HepG2 (cell line): ENCODE measurements around the gene BCL6B. TPM values are rescaled to one million over a fixed set of nuclear protein-coding genes. Genes with fewer than 3 reads are reported as not detected.

Source experiments
- ATAC-seq: fragments of 200-7000 bp; cut with Tn5 transposase; 3 replicates; pipeline ENCODE4 v1.9.1; 2020; ENCODE audit warnings: mild to moderate bottlenecking, moderate library complexity
- BruUV-seq: library from RNA; stranded (reverse); fragments of 400-500 nt; replicated peaks from 2 replicates; lab custom pipeline; 2021; lab: Mats Ljungman, UMichigan
- CTCF ChIA-PET: fragments of 300-600 bp; formaldehyde crosslinking; extraction: SDS; loops from one replicate; lab custom pipeline; 2021; ENCODE audit warnings: low total read pairs, inconsistent platforms, low intra/inter-chr PET ratio; lab: Yijun Ruan, JAX
- POLR2A ChIA-PET: fragments of 350-600 bp; sonication (Branson Sonifier 250); formaldehyde crosslinking; loops from one replicate; lab custom pipeline; 2020; ENCODE audit warnings: antibody characterized with exemption, inconsistent platforms; lab: Yijun Ruan, JAX
- DNase-seq: peaks from one replicate; pipeline ENCODE4 v3.0.0-alpha.2; 2015; ENCODE audit warnings: low spot score
- FAIRE-seq: peaks from 3 replicates; lab custom pipeline; 2011; peaks lifted over from hg19 to GRCh38; lab: Jason Lieb, UNC
- H2AFZ ChIP-seq: one replicate; pipeline ENCODE4 v1.6.1; 2011; ENCODE audit warnings: low read length, inconsistent platforms
- H3K27ac ChIP-seq: fragments of 300-600 bp; 3 replicates; pipeline ENCODE4 v1.8.0; 2011; ENCODE audit warnings: mixed run types, mild to moderate bottlenecking, mixed read lengths, low read length, inconsistent platforms; ENCODE audit not compliant: insufficient read depth; ENCODE audit errors: extremely low read length
- H3K27me3 ChIP-seq, 2 experiments: fragments of 200-600 bp in 1 of 2; 2 replicates in 1 of 2; 3 replicates in 1 of 2; pipeline versions ENCODE4 v1.6.0 to v1.8.0; 2011; ENCODE audit warnings: low read length in 2 of 2, mild to moderate bottlenecking in 2 of 2, moderate library complexity in 2 of 2, inconsistent platforms in 1 of 2; ENCODE audit not compliant: insufficient read depth in 2 of 2, control insufficient read depth in 1 of 2
- H3K36me3 ChIP-seq, 2 experiments: fragments of 200-600 bp in 1 of 2; replicated peaks in 1 of 2; 2 replicates in 1 of 2; 3 replicates in 1 of 2; pipeline versions ENCODE4 v1.5.1 to v1.8.0; 2011; ENCODE audit warnings: low read length in 2 of 2, inconsistent platforms in 1 of 2; ENCODE audit not compliant: insufficient read depth in 2 of 2, control insufficient read depth in 1 of 2
- H3K4me1 ChIP-seq: 2 replicates; pipeline ENCODE4 v1.5.1; 2012; ENCODE audit warnings: low read length, inconsistent platforms; ENCODE audit not compliant: insufficient read depth
- H3K4me2 ChIP-seq: 2 replicates; pipeline ENCODE4 v1.6.0; 2011; ENCODE audit warnings: low read depth, low read length, inconsistent platforms
- H3K4me3 ChIP-seq, 3 experiments: fragments of 200-600 bp in 1 of 3; sonication (generic), shearing (Covaris generic) in 1 of 3; replicated peaks in 1 of 3; 2 replicates each; pipeline ENCODE4 v1.5.1; 2011 to 2016; ENCODE audit warnings: low read length in 3 of 3, inconsistent platforms in 2 of 3, low read depth in 2 of 3, mild to moderate bottlenecking in 2 of 3, control low read depth in 1 of 3, mixed read lengths in 1 of 3; ENCODE audit not compliant: insufficient read depth in 1 of 3
- H3K79me2 ChIP-seq: one replicate; pipeline ENCODE4 v1.6.1; 2011; ENCODE audit warnings: low read length, inconsistent platforms; ENCODE audit not compliant: insufficient read depth
- H3K9ac ChIP-seq: 2 replicates; pipeline ENCODE4 v1.6.0; 2011; ENCODE audit warnings: mild to moderate bottlenecking, low read depth, low read length, inconsistent platforms; ENCODE audit not compliant: insufficient read depth
- H3K9me3 ChIP-seq: 2 replicates; pipeline ENCODE4 v1.5.1; 2012; ENCODE audit warnings: mild to moderate bottlenecking, low read length
- H4K20me1 ChIP-seq: 2 replicates; pipeline ENCODE4 v1.6.0; 2011; ENCODE audit warnings: inconsistent platforms, mild to moderate bottlenecking, low read length, moderate library complexity; ENCODE audit not compliant: insufficient read depth
- ATAD3A ChIP-seq: sonication (generic); formaldehyde crosslinking; IDR thresholded peaks from 2 replicates; pipeline ENCODE4 v1.4.0; 2020; ENCODE audit warnings: missing genetic modification reagents
- HOXA9 ChIP-seq: sonication (generic); formaldehyde crosslinking; IDR thresholded peaks from 2 replicates; pipeline ENCODE4 v1.8.1; 2022; ENCODE audit warnings: missing genetic modification reagents, mild to moderate bottlenecking, moderate library complexity, borderline replicate concordance
- JARID2 ChIP-seq: sonication (generic); formaldehyde crosslinking; IDR thresholded peaks from 2 replicates; pipeline ENCODE4 v1.8.1; 2023; ENCODE audit warnings: missing genetic modification reagents, inconsistent platforms; ENCODE audit not compliant: insufficient replicate concordance
- MBNL3 ChIP-seq: fragments of 250-450 bp; sonication (Bioruptor Pico); conservative IDR thresholded peaks from 2 replicates; pipeline ENCODE4 v1.8.0; 2022; ENCODE audit warnings: mild to moderate bottlenecking, inconsistent platforms
- NRL ChIP-seq: sonication (generic); formaldehyde crosslinking; IDR thresholded peaks from 2 replicates; pipeline ENCODE4 v1.5.0; 2020; ENCODE audit warnings: missing genetic modification reagents, mild to moderate bottlenecking, moderate library complexity, borderline replicate concordance
- RFXANK ChIP-seq: IDR thresholded peaks from 2 replicates; pipeline ENCODE4 v1.6.1; 2016
- ZNF441 ChIP-seq: sonication (generic); formaldehyde crosslinking; IDR thresholded peaks from 2 replicates; pipeline ENCODE4 v1.7.0; 2021; ENCODE audit warnings: missing genetic modification reagents, borderline replicate concordance
- ZNF609 ChIP-seq: sonication (generic); formaldehyde crosslinking; IDR thresholded peaks from 2 replicates; pipeline ENCODE4 v1.4.0; 2020; ENCODE audit warnings: mild to moderate bottlenecking, missing genetic modification reagents, borderline replicate concordance
- ZNF678 ChIP-seq: sonication (generic); formaldehyde crosslinking; IDR thresholded peaks from 2 replicates; pipeline ENCODE4 v1.4.0; 2020; ENCODE audit warnings: mild to moderate bottlenecking, missing genetic modification reagents
- WGBS: methylation state at CpG from one replicate; pipeline ENCODE4 v1.1.6; 2017; ENCODE audit warnings: low lambda C conversion rate; 5-methylcytosine and 5-hydroxymethylcytosine counted together
- in situ Hi-C: cut with HindIII; loops from 2 replicates; pipeline ENCODE4 v1.10.0; 2017; ENCODE audit warnings: low pct_unique_long_range_greater_than_20kb; ENCODE audit not compliant: extremely low pct_ligation_motif_present
- intact Hi-C: fragments of 100-400 bp; cut with micrococcal nuclease; formaldehyde crosslinking; loops from one replicate; pipeline ENCODE4 v1.10.0; 2022; ENCODE audit not compliant: unreplicated experiment
- polyA plus RNA-seq, 8 experiments: library from polyadenylated mRNA; depleted of rRNA in 3 of 8; stranded (reverse) in 7 of 8; unstranded in 1 of 8; fragments of >200 nt; fragmentation: Illumina TruSeq in 4 of 8; extraction: Trizol in 4 of 8; gene quantifications; 2 replicates each; pipeline versions ENCODE4 v1.2.1 to v1.2.3, GENCODE V29; 2011 to 2016; ENCODE audit warnings: low read depth in 4 of 8, missing spikeins in 1 of 8, mixed read lengths in 1 of 8; ENCODE audit not compliant: insufficient read depth in 1 of 8
- total RNA-seq, 5 experiments: library from RNA; depleted of rRNA; stranded (reverse); fragments of >200 nt; fragmentation: Illumina TruSeq; extraction: Trizol; gene quantifications; 2 replicates each; pipeline ENCODE4 v1.2.3, GENCODE V29; 2016; ENCODE audit warnings: low read depth in 1 of 5
- TF ChIP-seq, protein P1 (sequence below): sonication (generic); formaldehyde crosslinking; IDR thresholded peaks from 2 replicates; pipeline ENCODE4 v1.5.0; 2020; ENCODE audit warnings: mild to moderate bottlenecking, low read depth, missing genetic modification reagents, borderline replicate concordance
- TF ChIP-seq, protein P2 (sequence below): sonication (generic); formaldehyde crosslinking; IDR thresholded peaks from 2 replicates; pipeline ENCODE4 v1.4.0; 2020; ENCODE audit warnings: mild to moderate bottlenecking, missing genetic modification reagents
- TF ChIP-seq, protein P3 (sequence below): sonication (generic); formaldehyde crosslinking; IDR thresholded peaks from 2 replicates; pipeline ENCODE4 v1.5.1; 2020; ENCODE audit warnings: mild to moderate bottlenecking, missing genetic modification reagents, borderline replicate concordance

BCL6B gene
- total and polyA plus RNA-seq, 2 of the 13 experiments (the other 11 are each of a cell fraction or from before 2014, with no cell fraction given) = not detected

- WGBS = 62% methylated on average over 5 of the region's 7 CpGs
- DNase-seq (no peak), FAIRE-seq (no peak), ATAC-seq (no peak; the same call in 2 of the 3 replicates)
- H2AFZ ChIP-seq = no peak overlapping the region
- H3K4me3 ChIP-seq = no peak overlapping the region
- ChIA-PET POLR2A (interaction anchor here (1.5 to 1.7 kb wide), 2 partner anchors 10 to 37 kb away, joined by 3 to 5 read pairs; partner anchors contain the start of gene ASGR2), CTCF (no interaction called here)
- no peaks in the 10 kb centered on the region for H3K4me1 ChIP-seq
- peaks cover 0 to 2% of the 10 kb centered on the region in 2 experiments; a peak in 3 of 5 replicates for H3K27me3 ChIP-seq
- H3K9ac ChIP-seq = no peak overlapping the region
- no TSS peak for BruUV-seq
- in situ Hi-C loops = no loop called here
- H3K4me2 ChIP-seq = no peak overlapping the region
- H3K79me2 ChIP-seq = no peaks in the 10 kb centered on the region
- no peak overlapping the region for H3K27ac ChIP-seq
- H3K9me3 ChIP-seq = no peaks in the 10 kb centered on the region
- no peaks in the 10 kb centered on the region for H4K20me1 ChIP-seq
- no peaks in the 10 kb centered on the region for H3K36me3 ChIP-seq
- TF ChIP-seq ZNF441 (CRISPR knock-in tag) (no peak), JARID2 (CRISPR knock-in tag) (no peak), NRL (CRISPR knock-in tag) (no peak), ZNF678 (no peak), RFXANK (no peak), ATAD3A (CRISPR knock-in tag) (no peak), MBNL3 (CRISPR knock-in tag) (no peak), HOXA9 (CRISPR knock-in tag) (no peak), ZNF609 (no peak)
- TF ChIP-seq, protein P1, sequence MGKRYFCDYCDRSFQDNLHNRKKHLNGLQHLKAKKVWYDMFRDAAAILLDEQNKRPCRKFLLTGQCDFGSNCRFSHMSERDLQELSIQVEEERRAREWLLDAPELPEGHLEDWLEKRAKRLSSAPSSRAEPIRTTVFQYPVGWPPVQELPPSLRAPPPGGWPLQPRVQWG (CRISPR knock-in tag) = no peak
- TF ChIP-seq, protein P2, sequence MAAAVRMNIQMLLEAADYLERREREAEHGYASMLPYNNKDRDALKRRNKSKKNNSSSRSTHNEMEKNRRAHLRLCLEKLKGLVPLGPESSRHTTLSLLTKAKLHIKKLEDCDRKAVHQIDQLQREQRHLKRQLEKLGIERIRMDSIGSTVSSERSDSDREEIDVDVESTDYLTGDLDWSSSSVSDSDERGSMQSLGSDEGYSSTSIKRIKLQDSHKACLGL (CRISPR knock-in tag) = no peak
- TF ChIP-seq, protein P3, sequence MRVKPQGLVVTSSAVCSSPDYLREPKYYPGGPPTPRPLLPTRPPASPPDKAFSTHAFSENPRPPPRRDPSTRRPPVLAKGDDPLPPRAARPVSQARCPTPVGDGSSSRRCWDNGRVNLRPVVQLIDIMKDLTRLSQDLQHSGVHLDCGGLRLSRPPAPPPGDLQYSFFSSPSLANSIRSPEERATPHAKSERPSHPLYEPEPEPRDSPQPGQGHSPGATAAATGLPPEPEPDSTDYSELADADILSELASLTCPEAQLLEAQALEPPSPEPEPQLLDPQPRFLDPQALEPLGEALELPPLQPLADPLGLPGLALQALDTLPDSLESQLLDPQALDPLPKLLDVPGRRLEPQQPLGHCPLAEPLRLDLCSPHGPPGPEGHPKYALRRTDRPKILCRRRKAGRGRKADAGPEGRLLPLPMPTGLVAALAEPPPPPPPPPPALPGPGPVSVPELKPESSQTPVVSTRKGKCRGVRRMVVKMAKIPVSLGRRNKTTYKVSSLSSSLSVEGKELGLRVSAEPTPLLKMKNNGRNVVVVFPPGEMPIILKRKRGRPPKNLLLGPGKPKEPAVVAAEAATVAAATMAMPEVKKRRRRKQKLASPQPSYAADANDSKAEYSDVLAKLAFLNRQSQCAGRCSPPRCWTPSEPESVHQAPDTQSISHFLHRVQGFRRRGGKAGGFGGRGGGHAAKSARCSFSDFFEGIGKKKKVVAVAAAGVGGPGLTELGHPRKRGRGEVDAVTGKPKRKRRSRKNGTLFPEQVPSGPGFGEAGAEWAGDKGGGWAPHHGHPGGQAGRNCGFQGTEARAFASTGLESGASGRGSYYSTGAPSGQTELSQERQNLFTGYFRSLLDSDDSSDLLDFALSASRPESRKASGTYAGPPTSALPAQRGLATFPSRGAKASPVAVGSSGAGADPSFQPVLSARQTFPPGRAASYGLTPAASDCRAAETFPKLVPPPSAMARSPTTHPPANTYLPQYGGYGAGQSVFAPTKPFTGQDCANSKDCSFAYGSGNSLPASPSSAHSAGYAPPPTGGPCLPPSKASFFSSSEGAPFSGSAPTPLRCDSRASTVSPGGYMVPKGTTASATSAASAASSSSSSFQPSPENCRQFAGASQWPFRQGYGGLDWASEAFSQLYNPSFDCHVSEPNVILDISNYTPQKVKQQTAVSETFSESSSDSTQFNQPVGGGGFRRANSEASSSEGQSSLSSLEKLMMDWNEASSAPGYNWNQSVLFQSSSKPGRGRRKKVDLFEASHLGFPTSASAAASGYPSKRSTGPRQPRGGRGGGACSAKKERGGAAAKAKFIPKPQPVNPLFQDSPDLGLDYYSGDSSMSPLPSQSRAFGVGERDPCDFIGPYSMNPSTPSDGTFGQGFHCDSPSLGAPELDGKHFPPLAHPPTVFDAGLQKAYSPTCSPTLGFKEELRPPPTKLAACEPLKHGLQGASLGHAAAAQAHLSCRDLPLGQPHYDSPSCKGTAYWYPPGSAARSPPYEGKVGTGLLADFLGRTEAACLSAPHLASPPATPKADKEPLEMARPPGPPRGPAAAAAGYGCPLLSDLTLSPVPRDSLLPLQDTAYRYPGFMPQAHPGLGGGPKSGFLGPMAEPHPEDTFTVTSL = no peak
- intact Hi-C loops = no loop called here
Observed at GRCh38 chr17:7077911-7078546, 55.2 kb downstream of the BCL6B start.
